ENCODE measurements around the gene TBC1D7. TPM values are rescaled to one million over a fixed set of nuclear protein-coding genes. Genes with fewer than 3 reads are reported as not detected.

TBC1D7 gene
- total RNA-seq, 1 donor from 2014 or later: 18.1 TPM

GRCh38 chr6:13286181-13286580 lies 42.2 kb downstream of the TBC1D7 start:
- Histone ChIP-seq H3K27me3 (no peaks in the 10 kb centered on the region), H3K27ac (no peak overlapping the region), H3K9me3 (no peaks in the 10 kb centered on the region), H3K36me3 (peaks cover 19% of the 10 kb centered on the region), H3K4me3 (no peak overlapping the region), H3K4me1 (no peaks in the 10 kb centered on the region)
- ATAC-seq (peak; percentile 65), DNase-seq (no peak)
- intact Hi-C loops (cut with DNase I): no loop called here
- TF ChIP-seq CTCF (IDR thresholded peaks at IDR 0.05): no peak

GRCh38 chr6:13285705-13286104 lies 42.6 kb downstream of the TBC1D7 start:
- TF ChIP-seq CTCF (IDR thresholded peaks at IDR 0.05): no peak
- Histone ChIP-seq H3K27ac (no peak overlapping the region), H3K4me3 (no peak overlapping the region), H3K4me1 (no peaks in the 10 kb centered on the region), H3K27me3 (no peaks in the 10 kb centered on the region), H3K36me3 (peaks cover 24% of the 10 kb centered on the region), H3K9me3 (no peaks in the 10 kb centered on the region)
- ATAC-seq (peak; percentile 6), DNase-seq (no peak)
- intact Hi-C loops (cut with DNase I): no loop called here

- Histone ChIP-seq H3K27ac (no peak overlapping the region), H3K9me3 (no peaks in the 10 kb centered on the region), H3K27me3 (no peaks in the 10 kb centered on the region), H3K4me1 (no peaks in the 10 kb centered on the region), H3K4me3 (no peak overlapping the region), H3K36me3 (peaks cover 32% of the 10 kb centered on the region)
- TF ChIP-seq CTCF (IDR thresholded peaks at IDR 0.05): no peak
- intact Hi-C loops (cut with DNase I): no loop called here
- ATAC-seq (no peak), DNase-seq (no peak)
These were observed 43.7 kb downstream of the TBC1D7 start for GRCh38 chr6:13284646-13285045.

GRCh38 chr6:13283331-13283730 lies 45.0 kb downstream of the TBC1D7 start:
- DNase-seq: no peak

GRCh38 chr6:13282393-13283069 lies 45.8 kb downstream of the TBC1D7 start:
- Histone ChIP-seq H3K4me3 (no peak overlapping the region), H3K27me3 (no peaks in the 10 kb centered on the region), H3K4me1 (no peaks in the 10 kb centered on the region), H3K27ac (no peak overlapping the region), H3K36me3 (peaks cover 49% of the 10 kb centered on the region), H3K9me3 (no peaks in the 10 kb centered on the region)
- ATAC-seq (no peak), DNase-seq (no peak)
- no peak for TF ChIP-seq CTCF (IDR thresholded peaks at IDR 0.05)
- intact Hi-C loops (cut with DNase I): no loop called here

More at GRCh38 chr6:13283331-13283730, 45.0 kb downstream of the TBC1D7 start:
- H3K27ac ChIP-seq: no peak overlapping the region
- H3K4me3 ChIP-seq: no peak overlapping the region
- H3K27me3 ChIP-seq: no peaks in the 10 kb centered on the region
- ATAC-seq: no peak
- intact Hi-C loops (cut with DNase I): no loop called here
- no peak for TF ChIP-seq CTCF (IDR thresholded peaks at IDR 0.05)
- H3K4me1 ChIP-seq: no peaks in the 10 kb centered on the region
- H3K36me3 ChIP-seq: peaks cover 44% of the 10 kb centered on the region
- H3K9me3 ChIP-seq: no peaks in the 10 kb centered on the region

GRCh38 chr6:13281686-13282085 lies 46.7 kb downstream of the TBC1D7 start:
- peaks cover 46% of the 10 kb centered on the region for H3K36me3 ChIP-seq
- intact Hi-C loops (cut with DNase I): no loop called here
- no peaks in the 10 kb centered on the region for H3K4me1 ChIP-seq
- no peak overlapping the region for H3K27ac ChIP-seq
- no peak for TF ChIP-seq CTCF (IDR thresholded peaks at IDR 0.05)
- ATAC-seq (no peak), DNase-seq (no peak)
- no peaks in the 10 kb centered on the region for H3K9me3 ChIP-seq
- no peak overlapping the region for H3K4me3 ChIP-seq
- H3K27me3 ChIP-seq: no peaks in the 10 kb centered on the region

Measured in upper lobe of right lung (tissue), 1 donor.